ENCODE data around the gene FUT7. TPM values are rescaled to one million over a fixed set of nuclear protein-coding genes. Genes with fewer than 3 reads are reported as not detected.

Gene FUT7
- total and polyA plus RNA-seq, 2 of the 8 experiments (the other 6 are each of a cell fraction or from before 2014, with no cell fraction given): not detected

- no peak for TF ChIP-seq CHD7 (IDR thresholded peaks at IDR 0.05; ENCODE audit: insufficient replicate concordance, low read length)
- TF ChIP-seq SP1 (IDR thresholded peaks at IDR 0.05; ENCODE audit: low read depth, low read length): no peak
- TF ChIP-seq POLR2AphosphoS5 (IDR thresholded peaks at IDR 0.05; ENCODE audit: low read depth, low read length): no peak
- TF ChIP-seq HDAC6 (IDR thresholded peaks at IDR 0.05; ENCODE audit: low read depth, low read length): no peak
These were observed 25.5 kb downstream of the FUT7 start (continued) for GRCh38 chr9:137006116-137007003.
